ENCODE results near the gene ITM2B.
A peak's percentile ranks its signal among the peaks of the same experiment; 100 is the strongest.
"Not testable (repeated sequence)": the region's sequence is repeated elsewhere in the genome, so short reads cannot be mapped to it uniquely, and the experiment has no call there.

ITM2B gene

DNA sequence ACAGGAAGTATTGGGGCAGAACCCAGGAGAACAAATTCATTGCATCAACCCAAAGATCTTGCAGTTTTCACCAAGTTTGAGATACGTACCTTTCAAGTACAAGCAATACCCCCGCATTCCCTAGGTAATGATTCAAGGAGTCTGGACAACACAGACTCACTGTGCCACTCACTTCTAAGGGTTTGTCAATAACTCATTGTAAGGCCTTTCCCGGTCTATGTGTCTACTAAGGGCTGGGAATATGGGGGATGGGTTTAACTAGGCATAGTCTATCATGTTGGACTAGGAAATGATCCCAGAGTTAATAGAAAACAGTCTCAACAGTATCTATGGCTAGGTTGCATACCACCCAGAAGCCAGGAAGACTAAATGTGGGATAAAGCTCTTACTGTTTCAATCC lies 8.3 kb upstream of the ITM2B start:
- DNase-seq (ENCODE audit: low spot score) = no peak

GRCh38 chr13:48230541-48230940 lies 2.5 kb upstream of the ITM2B start:
- DNase-seq (ENCODE audit: low spot score) = no peak

DNA sequence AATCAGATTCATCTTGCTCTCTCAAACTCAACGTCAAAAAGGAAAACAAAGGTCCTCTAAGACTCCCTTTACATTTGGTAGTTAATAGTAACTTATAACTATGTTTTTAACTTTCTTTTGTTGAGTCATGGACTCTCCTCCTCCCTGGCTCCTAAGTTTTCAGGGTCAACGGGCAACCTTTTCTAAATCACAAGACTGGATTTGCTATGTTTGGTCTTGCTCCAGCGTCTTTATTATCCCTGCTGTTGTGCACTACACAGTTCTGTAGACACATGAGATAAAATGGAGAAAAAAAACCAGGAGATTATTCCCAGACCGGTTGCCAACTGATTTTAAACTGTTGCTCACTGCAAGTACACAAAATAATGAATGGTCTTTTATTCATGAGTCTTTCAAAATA lies 1.9 kb upstream of the ITM2B start:
- DNase-seq (ENCODE audit: low spot score) = peak; percentile 11

DNA sequence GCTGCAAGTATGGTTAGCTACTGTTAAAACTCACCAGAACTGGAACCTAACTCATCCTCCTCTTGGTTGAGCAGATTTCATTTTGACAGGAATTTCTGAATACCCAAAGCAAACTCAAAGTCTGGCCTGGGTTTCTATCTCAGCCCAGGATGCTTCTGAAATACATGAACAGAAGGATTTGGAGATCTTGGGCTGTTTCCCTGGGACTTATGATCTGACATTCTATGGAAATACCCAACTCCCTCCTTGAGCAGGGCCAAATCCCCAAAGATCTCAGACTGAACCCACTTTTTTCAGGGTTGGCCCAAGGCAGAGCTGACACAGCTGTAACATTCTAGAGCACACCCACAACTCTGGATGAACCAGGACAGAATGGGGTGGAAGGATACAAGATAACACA lies 1.1 kb upstream of the ITM2B start:
- DNase-seq (ENCODE audit: low spot score) = no peak

DNA sequence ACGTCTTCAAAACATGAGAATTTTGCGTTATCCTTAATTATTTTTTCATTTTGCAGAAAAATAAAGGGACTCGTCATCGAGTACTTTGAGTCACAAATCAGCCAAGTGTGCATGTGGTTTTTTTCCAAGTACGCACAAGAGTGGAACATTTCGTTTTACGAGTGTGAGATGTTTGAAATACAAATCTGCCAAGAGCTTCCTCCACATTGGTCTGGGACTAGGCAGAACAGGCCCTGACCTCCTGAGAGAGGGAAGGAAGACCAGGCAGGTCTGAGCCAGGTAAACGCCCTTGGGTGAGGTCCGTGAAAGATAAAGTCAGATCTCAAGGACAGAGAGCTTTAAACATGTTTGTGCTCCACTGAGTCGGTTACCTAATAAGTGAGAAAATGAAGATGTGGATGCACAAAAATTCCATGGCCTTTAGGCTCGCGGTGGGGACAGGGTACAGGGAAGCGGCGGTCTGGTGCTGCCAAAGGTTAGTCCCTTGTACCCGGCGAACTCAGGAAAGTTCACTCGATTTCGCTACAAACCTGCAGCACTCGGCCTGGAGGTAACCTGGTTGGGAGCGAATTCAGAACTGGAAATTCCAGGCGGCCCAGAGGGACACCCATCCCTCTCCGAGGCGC lies 473 bp upstream of the ITM2B start:
- peak; percentile 38 for DNase-seq (ENCODE audit: low spot score)

DNA sequence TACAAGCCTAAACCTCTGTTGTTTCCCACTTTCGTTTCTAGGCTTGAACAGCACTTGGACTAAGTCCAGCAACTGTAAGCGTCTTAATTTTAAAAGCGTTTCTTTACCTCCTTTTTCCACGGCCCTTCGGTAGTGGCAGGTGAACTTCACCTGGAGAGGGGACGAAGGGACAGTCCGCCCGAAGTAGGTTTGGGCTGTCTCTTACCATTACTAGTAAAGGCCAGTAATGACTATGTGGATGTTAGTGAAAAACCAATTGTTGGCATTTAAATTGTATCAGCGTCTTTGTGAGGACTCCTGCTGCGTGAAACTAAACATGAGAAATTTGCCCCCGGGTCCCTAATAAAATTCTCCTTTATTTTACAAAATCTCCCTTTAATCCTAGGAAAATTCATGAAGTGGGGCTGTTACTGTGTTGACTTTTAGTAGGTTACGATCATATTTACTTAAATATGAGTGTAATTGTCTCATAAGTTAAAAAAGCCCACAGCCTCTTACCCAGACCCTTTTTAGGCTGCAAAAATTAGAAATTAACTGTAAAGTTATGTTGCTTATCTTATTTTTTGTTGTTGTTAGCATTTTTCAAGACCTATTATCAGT lies 983 bp downstream of the ITM2B start:
- peak; percentile 55 for DNase-seq (ENCODE audit: low spot score)

GRCh38 chr13:48234566-48235340 lies 1.7 kb downstream of the ITM2B start:
- DNase-seq (ENCODE audit: low spot score) = no peak

- no peak for DNase-seq (ENCODE audit: low spot score)
Measured at GRCh38 chr13:48235341-48236135, 2.5 kb downstream of the ITM2B start.

- no peak for DNase-seq (ENCODE audit: low spot score)
Measured at GRCh38 chr13:48236528-48237353, 3.7 kb downstream of the ITM2B start.

- not testable (repeated sequence) for DNase-seq (ENCODE audit: low spot score)
Measured at GRCh38 chr13:48239369-48239768, 6.4 kb downstream of the ITM2B start.

- no peak for DNase-seq (ENCODE audit: low spot score)
Measured at GRCh38 chr13:48241651-48242050, 8.6 kb downstream of the ITM2B start.

DNA sequence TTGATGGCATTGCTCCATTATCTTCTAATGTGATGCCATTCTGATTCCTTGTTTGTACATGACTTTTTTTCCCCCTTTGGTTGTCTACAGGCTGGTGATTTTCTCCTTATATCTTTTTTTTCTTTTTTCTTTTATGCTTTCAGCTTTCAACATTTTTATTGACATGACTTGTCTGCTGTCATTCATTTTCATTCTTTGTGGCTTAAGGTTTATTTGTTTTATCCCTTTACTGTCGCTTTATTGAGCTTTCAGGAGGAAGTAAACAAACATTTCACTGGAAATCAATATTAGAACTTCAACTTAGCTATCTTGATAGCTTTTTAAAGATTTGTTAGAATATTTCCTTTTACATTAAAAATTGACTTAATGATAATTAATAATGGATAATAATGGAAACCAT lies 9.7 kb downstream of the ITM2B start:
- no peak for DNase-seq (ENCODE audit: low spot score)

DNA sequence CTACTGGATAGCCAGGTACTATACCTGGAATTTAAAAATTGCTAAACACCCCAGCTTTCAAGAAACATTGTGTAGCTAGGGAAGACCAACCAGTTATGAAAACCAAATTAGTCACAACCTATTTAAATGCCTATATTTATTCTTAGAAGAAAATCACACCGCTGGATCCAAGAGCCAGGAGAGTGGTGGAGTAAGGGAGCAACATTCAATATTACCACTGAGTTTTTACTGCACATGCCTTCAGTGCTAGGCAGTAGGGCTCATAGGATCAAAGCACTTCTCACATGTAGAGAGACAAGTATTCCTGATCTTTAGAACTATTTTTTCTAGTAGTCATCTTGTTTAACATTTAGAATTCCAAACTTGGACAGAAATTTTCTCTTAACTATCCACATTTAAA lies 11.2 kb downstream of the ITM2B start:
- no peak for DNase-seq (ENCODE audit: low spot score)

DNA sequence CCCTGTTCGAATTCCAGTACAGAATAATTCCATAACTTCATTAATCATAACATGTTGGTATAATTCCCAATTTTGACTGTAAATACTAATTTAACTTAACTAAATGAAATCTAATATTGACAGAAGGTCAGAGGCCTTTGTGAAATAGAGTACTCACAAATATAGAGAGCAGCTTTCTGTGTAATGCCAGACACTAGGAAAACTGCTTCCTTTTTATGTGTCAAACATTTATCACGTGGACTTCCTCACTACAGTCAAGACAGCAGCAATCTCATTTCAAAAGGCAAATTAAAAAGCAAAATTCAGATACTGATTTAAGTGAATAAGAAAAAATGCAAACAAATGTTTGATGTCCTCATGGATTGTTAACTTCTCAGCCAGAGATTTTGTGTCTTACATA lies 13.1 kb downstream of the ITM2B start:
- DNase-seq (ENCODE audit: low spot score) = no peak

DNA sequence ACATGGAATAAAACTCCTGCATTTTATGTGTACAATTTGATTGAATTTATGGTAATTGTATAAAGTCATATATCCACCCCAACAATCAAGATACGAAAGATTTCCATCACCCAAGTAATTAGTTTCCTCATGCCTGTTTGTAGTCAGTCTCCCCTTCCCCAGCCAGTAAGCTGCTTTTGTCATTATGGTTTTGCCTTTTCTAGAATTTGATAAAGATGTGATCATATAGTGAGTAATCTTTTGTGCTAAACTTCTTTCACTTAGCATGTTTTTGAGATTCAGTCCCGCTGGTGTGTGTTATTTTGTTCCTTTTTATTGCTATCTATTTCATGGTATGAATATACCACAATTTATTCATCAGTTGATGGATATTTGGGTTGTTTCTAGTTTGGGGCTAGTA lies 16.0 kb downstream of the ITM2B start:
- no peak for DNase-seq (ENCODE audit: low spot score)

GRCh38 chr13:48251611-48252081 lies 18.6 kb downstream of the ITM2B start:
- no peak for DNase-seq (ENCODE audit: low spot score)

GRCh38 chr13:48252176-48252575 lies 19.2 kb downstream of the ITM2B start:
- DNase-seq (ENCODE audit: low spot score) = no peak

DNA sequence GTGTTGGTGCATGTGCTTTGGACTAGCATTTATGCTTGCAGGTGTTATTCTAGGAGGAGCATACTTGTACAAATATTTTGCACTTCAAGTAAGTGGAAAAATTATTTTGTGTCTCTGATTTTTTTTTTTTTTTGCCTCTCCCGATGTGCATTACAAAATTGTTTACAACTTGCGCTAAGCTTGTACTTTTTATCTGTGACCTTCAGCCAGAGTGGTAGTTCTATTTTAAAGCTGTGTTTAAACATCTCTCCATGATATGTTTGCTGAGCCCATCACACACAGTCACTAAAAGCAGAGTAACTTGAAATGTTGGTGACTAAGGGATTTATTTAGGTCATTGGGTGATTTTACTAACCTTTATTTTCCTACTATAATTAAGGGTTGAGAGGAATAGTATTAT lies 20.8 kb downstream of the ITM2B start:
- no peak for DNase-seq (ENCODE audit: low spot score)

DNA sequence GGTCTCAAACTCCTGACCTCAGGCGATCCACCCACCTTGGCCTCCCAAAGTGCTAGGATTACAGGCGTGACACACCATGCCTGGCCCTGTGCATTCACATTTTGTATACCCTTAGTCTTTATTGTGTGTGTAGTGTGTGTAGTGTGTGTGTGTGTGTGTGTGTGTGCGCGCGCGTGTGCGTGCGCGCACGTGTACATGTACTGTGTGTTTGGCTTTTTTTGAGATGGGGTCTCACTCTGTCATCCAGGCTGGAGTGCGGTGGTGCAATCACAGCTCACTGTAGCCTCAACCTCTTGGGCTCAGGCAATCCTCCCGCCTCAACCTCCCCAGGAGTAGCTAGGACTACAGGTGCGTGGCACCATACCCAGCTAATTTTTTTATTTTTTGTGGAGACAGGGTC lies 22.1 kb downstream of the ITM2B start:
- DNase-seq (ENCODE audit: low spot score) = no peak

- no peak for DNase-seq (ENCODE audit: low spot score)
Measured at GRCh38 chr13:48255954-48256353, 22.9 kb downstream of the ITM2B start.

DNA sequence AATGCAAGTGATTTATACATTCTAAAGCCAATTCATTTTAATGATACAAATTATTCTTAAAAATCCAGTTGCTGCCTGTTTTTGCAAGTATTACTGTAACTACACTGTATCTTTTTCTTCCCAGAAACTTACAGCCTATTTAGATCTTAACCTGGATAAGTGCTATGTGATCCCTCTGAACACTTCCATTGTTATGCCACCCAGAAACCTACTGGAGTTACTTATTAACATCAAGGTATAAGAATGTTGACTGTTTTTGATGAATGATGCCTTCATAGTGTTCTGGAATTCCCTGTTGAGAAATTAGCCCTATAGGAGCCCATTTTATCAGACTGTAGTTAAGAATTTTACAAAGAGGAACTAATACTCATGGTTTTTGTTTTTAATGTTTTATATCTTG lies 25.0 kb downstream of the ITM2B start:
- DNase-seq (ENCODE audit: low spot score) = no peak

DNA sequence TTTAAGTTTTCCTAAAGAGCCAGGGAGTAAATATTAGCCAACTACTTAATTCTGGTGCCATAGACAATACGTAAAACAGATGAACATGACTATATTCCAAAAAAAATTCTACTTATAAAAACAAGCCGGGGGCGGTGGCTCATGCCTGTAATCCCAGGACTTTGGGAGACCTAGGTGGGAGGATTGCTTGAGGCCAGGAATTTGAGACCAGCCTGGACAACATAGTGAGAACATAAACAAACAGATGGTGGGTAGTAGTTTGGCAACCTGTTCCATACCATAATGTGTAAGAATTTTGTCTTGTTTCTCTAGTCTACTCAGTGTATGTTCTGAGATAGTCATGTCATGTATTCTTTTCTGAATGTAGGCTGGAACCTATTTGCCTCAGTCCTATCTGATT lies 25.4 kb downstream of the ITM2B start:
- no peak for DNase-seq (ENCODE audit: low spot score)

Data from LoVo (cell line).